H1 (cell line): Measurements from ENCODE around the gene MESD. TPM values are rescaled to one million over a fixed set of nuclear protein-coding genes. Genes with fewer than 3 reads are reported as not detected.

Experiments
- HDAC2 ChIP-seq, 2 experiments: fragments of 300-600 bp in 1 of 2; sonication (generic) in 1 of 2; IDR thresholded peaks; 2 replicates each; pipeline ENCODE4 v1.6.1; 2011 to 2012; ENCODE audit warnings: low read depth in 2 of 2, low read length in 2 of 2, mild to moderate bottlenecking in 2 of 2, moderate library complexity in 2 of 2, borderline replicate concordance in 1 of 2, inconsistent platforms in 1 of 2
- MAX ChIP-seq: IDR thresholded peaks from 2 replicates; pipeline ENCODE4 v1.6.1; 2012; ENCODE audit warnings: inconsistent platforms
- polyA plus RNA-seq, 7 experiments: library from polyadenylated mRNA; depleted of rRNA in 3 of 7; stranded (reverse) in 5 of 7; unstranded in 2 of 7; fragments of >200 nt in 5 of 7; fragments of 200-250 nt in 2 of 7; gene quantifications; 1 replicate in 5 of 7; 2 replicates in 1 of 7; 4 replicates in 1 of 7; pipeline versions ENCODE4 v1.2.1 to v1.2.3, GENCODE V29; 2011 to 2013; ENCODE audit warnings: missing spikeins in 2 of 7, mixed read lengths in 2 of 7
- total RNA-seq: library from RNA; stranded (reverse); fragmentation: NEBNext Ultra II Directional; extraction: Animal tissue kit (Norgen Biotek cat#: 25700); gene quantifications from 2 replicates; pipeline ENCODE4 v1.2.1, GENCODE V29; 2021

The MESD gene
- total and polyA plus RNA-seq, 2 of the 8 experiments (the other 6 are each of a cell fraction or from before 2014, with no cell fraction given): 11.0 to 28.3 TPM

DNA sequence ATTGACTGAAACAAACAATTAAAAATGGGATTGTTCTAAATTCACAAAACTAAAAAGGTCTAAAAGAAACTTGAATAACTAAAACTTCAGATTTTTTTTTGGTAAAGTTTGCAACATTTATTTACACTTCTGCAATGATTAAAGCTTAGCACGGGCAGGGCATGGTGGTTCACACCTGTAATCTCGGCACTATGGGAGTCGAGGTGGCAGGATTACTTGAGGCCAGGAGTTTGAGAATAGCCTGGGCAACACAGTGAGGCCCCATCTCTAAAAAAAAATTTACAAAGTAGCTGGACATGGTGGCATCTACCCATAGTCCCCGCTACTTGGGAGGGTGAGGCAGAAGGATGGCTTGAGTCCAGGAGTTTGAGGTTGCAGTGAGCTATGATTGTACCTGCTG, 42.7 kb upstream of the MESD start (continued):
- no peak for TF ChIP-seq HDAC2 (IDR thresholded peaks at IDR 0.05; ENCODE audit: borderline replicate concordance in 1 of 2, low read depth in 2 of 2, low read length in 2 of 2)
- no peak for TF ChIP-seq MAX
- TF ChIP-seq, all 59 proteins: peak for 0
